Activated naive CD8-positive, alpha-beta T cell treated with anti-CD3 and anti-CD28 coated beads, Interleukin-2, amount 10 ng/mL, durations not matched to agents 7 days and 5 days (primary cell): ENCODE results near the gene MINDY4. TPM values are rescaled to one million over a fixed set of nuclear protein-coding genes. Genes with fewer than 3 reads are reported as not detected.
"Not testable (repeated sequence)": the region's sequence is repeated elsewhere in the genome, so short reads cannot be mapped to it uniquely, and the experiment has no call there.

Experiments used
- ATAC-seq: fragments of 150-1000 bp; cut with Tn5 transposase; one replicate; pipeline ENCODE4 v1.10.0; 2021; ENCODE audit warnings: low read depth, moderate library complexity
- POLR2A ChIA-PET: fragments of 350-600 bp; sonication (Branson Sonifier 250); formaldehyde crosslinking; loops from one replicate; lab custom pipeline; 2021; ENCODE audit warnings: antibody characterized with exemption; lab: Charles Lee
- DNase-seq: peaks from one replicate; pipeline ENCODE4 v3.0.0; 2021
- H3K27ac Mint-ChIP-seq: one replicate; pipeline ENCODE4 v1.8.0; 2022; ENCODE audit warnings: mild to moderate bottlenecking, mixed read lengths
- H3K27me3 Mint-ChIP-seq: one replicate; pipeline ENCODE4 v1.8.0; 2022; ENCODE audit warnings: mild to moderate bottlenecking, moderate library complexity, mixed read lengths
- H3K36me3 Mint-ChIP-seq: one replicate; pipeline ENCODE4 v1.8.0; 2021; ENCODE audit warnings: mild to moderate bottlenecking, mixed read lengths
- H3K4me1 Mint-ChIP-seq: one replicate; pipeline ENCODE4 v1.8.0; 2021; ENCODE audit warnings: mixed read lengths
- H3K4me3 Mint-ChIP-seq: one replicate; pipeline ENCODE4 v1.8.0; 2022; ENCODE audit warnings: mild to moderate bottlenecking, moderate library complexity, mixed read lengths
- H3K9me3 Mint-ChIP-seq: one replicate; pipeline ENCODE4 v1.8.0; 2021; ENCODE audit warnings: mixed read lengths
- total RNA-seq, 2 experiments: library from RNA; stranded (reverse); gene quantifications; one replicate each; pipeline ENCODE4 v1.2.3, GENCODE V29; 2021

MINDY4 gene
- total RNA-seq, 2 experiments from 2014 or later = 1.1 to 1.6 TPM

GRCh38 chr7:30807941-30808340, 36.7 kb downstream of the MINDY4 start:
- not testable (repeated sequence) for H3K4me1 Mint-ChIP-seq, ATAC-seq, H3K9me3 Mint-ChIP-seq

GRCh38 chr7:30810986-30811385, 39.8 kb downstream of the MINDY4 start:
- Mint-ChIP-seq H3K36me3 (no peaks in the 10 kb centered on the region), H3K9me3 (no peaks in the 10 kb centered on the region), H3K4me1 (no peaks in the 10 kb centered on the region), H3K27me3 (peaks cover 5% of the 10 kb centered on the region), H3K27ac (no peak overlapping the region), H3K4me3 (no peak overlapping the region)
- ATAC-seq (no peak), DNase-seq (no peak)
- POLR2A ChIA-PET = no interaction called here

More at GRCh38 chr7:30807941-30808340, 36.7 kb downstream of the MINDY4 start:
- POLR2A ChIA-PET, H3K27me3 Mint-ChIP-seq, H3K36me3 Mint-ChIP-seq, H3K4me3 Mint-ChIP-seq, DNase-seq, H3K27ac Mint-ChIP-seq: not testable (repeated sequence)

- Mint-ChIP-seq H3K9me3 (no peaks in the 10 kb centered on the region), H3K27ac (no peak overlapping the region), H3K27me3 (peaks cover 6% of the 10 kb centered on the region), H3K4me1 (no peaks in the 10 kb centered on the region), H3K36me3 (no peaks in the 10 kb centered on the region), H3K4me3 (no peak overlapping the region)
- DNase-seq = no peak
- ATAC-seq = no peak
- POLR2A ChIA-PET = no interaction called here
Measured at GRCh38 chr7:30812676-30813075, 41.5 kb downstream of the MINDY4 start.

- Mint-ChIP-seq H3K9me3 (no peaks in the 10 kb centered on the region), H3K4me3 (no peak overlapping the region), H3K27me3 (peaks cover 6% of the 10 kb centered on the region), H3K27ac (no peak overlapping the region), H3K4me1 (no peaks in the 10 kb centered on the region), H3K36me3 (no peaks in the 10 kb centered on the region)
- no peak for DNase-seq
- POLR2A ChIA-PET = no interaction called here
- no peak for ATAC-seq
Measured at GRCh38 chr7:30813466-30813865, 42.2 kb downstream of the MINDY4 start.

- Mint-ChIP-seq H3K36me3 (no peaks in the 10 kb centered on the region), H3K9me3 (no peaks in the 10 kb centered on the region), H3K27ac (no peak overlapping the region), H3K27me3 (peaks cover 10% of the 10 kb centered on the region), H3K4me3 (no peak overlapping the region), H3K4me1 (no peaks in the 10 kb centered on the region)
- DNase-seq (no peak), ATAC-seq (no peak)
- POLR2A ChIA-PET = no interaction called here
Measured at GRCh38 chr7:30814700-30815387, 43.6 kb downstream of the MINDY4 start.

GRCh38 chr7:30815388-30815854, 44.2 kb downstream of the MINDY4 start:
- Mint-ChIP-seq H3K36me3 (no peaks in the 10 kb centered on the region), H3K4me1 (no peaks in the 10 kb centered on the region), H3K27me3 (peaks cover 10% of the 10 kb centered on the region), H3K9me3 (no peaks in the 10 kb centered on the region), H3K4me3 (no peak overlapping the region), H3K27ac (no peak overlapping the region)
- DNase-seq = no peak
- POLR2A ChIA-PET = no interaction called here
- ATAC-seq = no peak

- DNase-seq (no peak), ATAC-seq (no peak)
- H3K9me3 Mint-ChIP-seq = no peaks in the 10 kb centered on the region
- H3K27ac Mint-ChIP-seq = no peak overlapping the region
- H3K4me3 Mint-ChIP-seq = no peak overlapping the region
- H3K4me1 Mint-ChIP-seq = no peaks in the 10 kb centered on the region
- POLR2A ChIA-PET = no interaction called here
- peaks cover 10% of the 10 kb centered on the region for H3K27me3 Mint-ChIP-seq
- H3K36me3 Mint-ChIP-seq = no peaks in the 10 kb centered on the region
Measured at GRCh38 chr7:30815951-30816644, 44.9 kb downstream of the MINDY4 start.

GRCh38 chr7:30816645-30817370, 45.6 kb downstream of the MINDY4 start:
- no peaks in the 10 kb centered on the region for H3K4me1 Mint-ChIP-seq
- no peak overlapping the region for H3K4me3 Mint-ChIP-seq
- DNase-seq (no peak), ATAC-seq (no peak)
- H3K27me3 Mint-ChIP-seq = peaks cover 10% of the 10 kb centered on the region
- no peaks in the 10 kb centered on the region for H3K36me3 Mint-ChIP-seq
- H3K9me3 Mint-ChIP-seq = no peaks in the 10 kb centered on the region
- POLR2A ChIA-PET = no interaction called here
- H3K27ac Mint-ChIP-seq = no peak overlapping the region

- no peaks in the 10 kb centered on the region for H3K9me3 Mint-ChIP-seq
- POLR2A ChIA-PET = no interaction called here
- no peaks in the 10 kb centered on the region for H3K36me3 Mint-ChIP-seq
- peaks cover 10% of the 10 kb centered on the region for H3K27me3 Mint-ChIP-seq
- DNase-seq = no peak
- H3K4me3 Mint-ChIP-seq = no peak overlapping the region
- H3K27ac Mint-ChIP-seq = no peak overlapping the region
- ATAC-seq = no peak
- H3K4me1 Mint-ChIP-seq = no peaks in the 10 kb centered on the region
Measured at GRCh38 chr7:30817371-30817767, 46.2 kb downstream of the MINDY4 start.

GRCh38 chr7:30824821-30825720, 53.9 kb downstream of the MINDY4 start:
- DNase-seq (no peak), ATAC-seq (no peak)
- no peak overlapping the region for H3K4me3 Mint-ChIP-seq
- H3K27me3 Mint-ChIP-seq = peaks cover 3% of the 10 kb centered on the region
- H3K9me3 Mint-ChIP-seq = peaks cover 2% of the 10 kb centered on the region
- H3K27ac Mint-ChIP-seq = no peak overlapping the region
- POLR2A ChIA-PET = no interaction called here
- H3K4me1 Mint-ChIP-seq = no peaks in the 10 kb centered on the region
- H3K36me3 Mint-ChIP-seq = peaks cover 6% of the 10 kb centered on the region

- ATAC-seq (no peak), DNase-seq (no peak)
- no peak overlapping the region for H3K4me3 Mint-ChIP-seq
- peaks cover 7% of the 10 kb centered on the region for H3K9me3 Mint-ChIP-seq
- H3K4me1 Mint-ChIP-seq = no peaks in the 10 kb centered on the region
- POLR2A ChIA-PET = no interaction called here
- H3K27ac Mint-ChIP-seq = no peak overlapping the region
- H3K27me3 Mint-ChIP-seq = peaks cover 3% of the 10 kb centered on the region
- H3K36me3 Mint-ChIP-seq = peaks cover 7% of the 10 kb centered on the region
Measured at GRCh38 chr7:30826181-30826580, 55.0 kb downstream of the MINDY4 start.

GRCh38 chr7:30828591-30828990, 57.4 kb downstream of the MINDY4 start:
- Mint-ChIP-seq H3K4me1 (no peaks in the 10 kb centered on the region), H3K36me3 (peaks cover 12% of the 10 kb centered on the region), H3K9me3 (peaks cover 18% of the 10 kb centered on the region), H3K27ac (no peak overlapping the region), H3K27me3 (no peaks in the 10 kb centered on the region), H3K4me3 (no peak overlapping the region)
- no peak for DNase-seq
- POLR2A ChIA-PET = no interaction called here
- ATAC-seq = no peak

GRCh38 chr7:30829471-30829870, 58.3 kb downstream of the MINDY4 start:
- POLR2A ChIA-PET = no interaction called here
- Mint-ChIP-seq H3K9me3 (peaks cover 19% of the 10 kb centered on the region), H3K4me3 (no peak overlapping the region), H3K36me3 (peaks cover 12% of the 10 kb centered on the region), H3K27ac (no peak overlapping the region), H3K4me1 (no peaks in the 10 kb centered on the region), H3K27me3 (no peaks in the 10 kb centered on the region)
- no peak for ATAC-seq
- DNase-seq = no peak
